SIG-M5 treated with dmso at 0.1 percent for 504 hours (cell line): ENCODE measurements around the gene SH3RF1.

Source experiments
- DNase-seq: peaks from one replicate; lab custom pipeline; 2025; ENCODE audit not compliant: unreplicated experiment; lab: John Stamatoyannopoulos, UW

Gene SH3RF1

DNA sequence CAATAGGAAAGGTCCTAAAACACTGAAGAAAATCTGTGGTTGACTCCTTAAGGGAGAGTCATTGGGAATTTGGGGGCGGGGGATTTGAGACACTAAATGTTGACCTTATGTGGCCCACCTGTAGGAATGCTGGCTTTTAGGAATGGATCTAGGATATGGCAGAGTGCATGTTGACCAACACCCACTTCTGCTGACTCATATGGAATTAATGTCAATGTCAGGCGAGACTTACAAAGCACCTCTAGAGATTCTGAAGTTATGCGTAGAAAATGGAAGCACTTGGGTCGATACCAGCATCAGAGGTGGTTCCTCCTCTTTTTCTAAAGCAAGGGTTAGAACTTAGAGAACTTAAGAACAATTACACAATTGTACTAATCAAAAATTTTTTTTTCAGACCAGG lies 160.1 kb downstream of the SH3RF1 start:
- DNase-seq: no peak

DNA sequence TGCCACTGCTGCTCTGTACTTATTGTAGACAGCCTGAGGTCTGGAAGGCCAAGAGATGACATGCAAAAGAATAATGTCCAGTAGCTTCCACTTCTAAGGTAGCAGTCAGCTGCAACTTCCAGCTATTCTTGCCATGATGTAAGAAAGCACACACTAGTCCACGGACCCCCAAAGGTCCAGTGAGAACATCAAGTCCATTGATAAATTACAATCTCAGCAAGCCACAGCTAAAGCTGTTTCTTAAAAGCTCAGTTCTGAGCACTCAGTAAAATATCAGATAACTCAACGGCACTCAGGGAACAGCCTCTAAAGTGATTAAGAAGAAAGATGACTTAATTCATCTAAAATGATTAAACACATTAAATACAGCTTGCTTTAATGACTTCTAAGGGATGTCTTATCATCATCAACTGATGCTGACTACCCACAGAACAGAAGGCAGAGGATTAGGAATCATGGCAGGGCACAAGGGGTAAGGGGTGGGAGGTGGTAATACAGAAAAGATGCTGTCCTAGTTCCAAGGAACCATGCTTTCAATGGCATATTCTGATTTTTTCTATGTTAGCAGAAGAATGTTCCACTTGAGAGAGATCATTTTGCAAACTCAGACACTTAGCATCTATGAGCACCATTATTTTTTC lies 161.6 kb downstream of the SH3RF1 start:
- no peak for DNase-seq

DNA sequence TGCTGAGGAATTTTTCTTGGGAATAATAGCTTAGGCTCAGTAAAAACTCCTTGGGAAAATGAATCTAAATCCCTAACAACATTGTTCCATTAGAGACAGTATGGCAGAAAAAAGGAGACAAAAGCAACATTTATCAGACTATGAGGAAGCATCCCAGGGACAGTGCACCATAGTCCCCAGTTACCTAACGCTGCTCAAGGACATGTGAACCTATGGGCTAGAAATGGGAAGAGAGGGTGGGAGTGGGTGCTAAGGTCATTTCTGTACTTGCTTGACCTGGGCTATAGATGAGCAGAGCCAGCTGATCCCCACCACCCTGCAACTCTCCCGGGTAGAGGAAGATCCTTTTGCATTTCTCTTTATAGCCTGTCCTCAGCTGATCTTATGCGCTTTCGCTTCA lies 162.5 kb downstream of the SH3RF1 start:
- DNase-seq: no peak

DNA sequence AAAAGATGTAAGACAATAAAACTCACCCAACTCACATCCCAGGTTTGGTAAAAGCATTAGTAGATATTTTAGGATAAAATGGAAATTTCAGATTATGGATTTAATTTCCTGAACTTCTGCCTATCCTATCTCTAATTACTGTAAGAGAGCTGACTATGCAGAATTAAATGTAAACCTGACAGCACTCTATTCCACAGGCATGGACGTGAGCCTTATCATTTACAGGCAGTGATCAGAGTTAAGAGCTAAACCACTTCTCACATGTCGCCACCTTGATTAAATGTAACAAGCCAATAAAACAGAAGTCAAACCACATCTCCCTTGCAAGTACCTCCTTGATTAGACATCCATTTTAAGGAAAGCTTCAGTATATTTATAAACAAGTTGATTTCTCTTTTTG lies 163.2 kb downstream of the SH3RF1 start:
- DNase-seq: no peak

DNA sequence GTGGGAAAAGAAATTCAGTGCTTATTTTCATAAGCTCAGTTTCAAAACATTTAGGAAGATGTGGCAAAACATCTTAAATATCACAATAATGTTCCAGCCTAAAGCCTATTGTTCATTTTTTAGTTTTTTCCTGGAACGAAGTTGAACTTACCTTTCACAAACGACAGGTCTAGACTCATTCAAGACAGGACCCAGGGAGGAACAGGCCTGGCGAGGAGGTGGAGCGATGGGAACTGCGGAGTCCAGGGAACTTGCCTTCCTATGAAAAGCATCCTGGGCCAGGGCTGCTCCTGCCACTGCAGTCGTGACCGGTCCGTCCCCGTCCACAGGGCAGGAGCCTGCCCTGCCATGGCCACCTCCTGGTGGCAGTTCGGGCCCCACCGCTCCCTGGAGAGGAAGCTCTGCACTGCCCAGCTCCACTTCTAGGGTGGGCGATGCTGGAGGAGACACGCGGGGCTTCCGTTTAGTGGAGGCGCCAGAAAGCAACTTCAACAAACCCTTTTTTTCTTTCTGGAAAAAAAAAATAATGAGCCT lies 164.0 kb downstream of the SH3RF1 start:
- DNase-seq: no peak

GRCh38 chr4:169105620-169106019 lies 165.1 kb downstream of the SH3RF1 start:
- no peak for DNase-seq

- no peak for DNase-seq
Observed at GRCh38 chr4:169103966-169104412, 166.8 kb downstream of the SH3RF1 start.

GRCh38 chr4:169102026-169102425 lies 168.7 kb downstream of the SH3RF1 start:
- DNase-seq: no peak

DNA sequence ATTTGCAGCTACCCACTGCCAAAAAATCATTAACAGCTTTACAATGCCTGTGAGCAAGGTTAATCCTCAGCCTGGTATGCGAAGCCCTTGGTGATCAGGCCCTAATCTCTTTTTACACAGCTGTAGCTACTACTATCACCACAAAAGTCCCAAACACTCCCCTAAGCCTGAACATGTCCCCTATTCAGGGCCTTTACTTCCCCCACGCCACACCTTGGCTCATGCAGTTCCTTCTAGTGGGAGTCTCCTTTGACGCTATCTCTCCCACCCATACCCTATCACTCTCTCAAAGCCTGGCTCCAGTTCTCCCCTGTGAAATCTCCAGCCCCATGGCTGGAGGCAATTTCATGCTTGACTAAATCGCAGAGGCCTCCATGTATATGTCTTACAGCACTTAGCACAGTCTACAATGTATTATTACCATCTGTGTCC lies 170.1 kb downstream of the SH3RF1 start:
- no peak for DNase-seq

- DNase-seq: no peak
Observed at GRCh38 chr4:169099771-169100180, 171.0 kb downstream of the SH3RF1 start.

DNA sequence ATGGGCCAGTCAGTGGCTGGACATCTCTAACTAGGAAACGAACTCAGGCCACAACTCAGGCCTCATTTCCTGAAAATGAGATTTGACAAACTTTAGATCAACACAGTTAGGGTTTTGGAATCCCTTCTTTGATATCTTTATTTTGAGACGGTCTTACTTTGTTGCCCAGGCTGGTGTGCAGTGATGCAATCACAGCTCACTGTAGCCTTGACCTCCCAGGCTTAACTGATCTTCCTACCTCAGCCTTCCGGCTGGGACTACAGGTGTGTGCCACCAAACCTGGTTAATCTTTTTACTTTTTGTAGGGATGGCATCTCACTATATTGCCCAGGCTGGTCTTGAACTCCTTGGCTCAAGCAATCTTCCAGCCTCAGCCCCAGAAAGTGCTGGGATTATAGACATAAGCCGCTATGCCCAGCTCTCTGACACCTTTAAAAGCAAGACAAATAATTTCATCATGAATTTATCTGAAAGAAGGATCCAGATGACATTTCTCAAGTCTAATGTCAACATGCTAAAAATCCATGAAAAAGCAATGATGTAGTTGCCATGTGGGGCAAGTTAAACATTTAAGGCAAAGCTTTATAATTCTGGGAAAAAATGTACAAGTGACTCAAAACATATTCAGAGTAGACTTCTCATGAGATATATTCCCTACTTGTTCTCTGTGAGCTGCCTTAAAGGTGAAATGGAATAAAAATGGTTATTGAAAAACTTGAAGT lies 171.6 kb downstream of the SH3RF1 start:
- no peak for DNase-seq

GRCh38 chr4:169098532-169098931 lies 172.2 kb downstream of the SH3RF1 start:
- peak; percentile 12 for DNase-seq

DNA sequence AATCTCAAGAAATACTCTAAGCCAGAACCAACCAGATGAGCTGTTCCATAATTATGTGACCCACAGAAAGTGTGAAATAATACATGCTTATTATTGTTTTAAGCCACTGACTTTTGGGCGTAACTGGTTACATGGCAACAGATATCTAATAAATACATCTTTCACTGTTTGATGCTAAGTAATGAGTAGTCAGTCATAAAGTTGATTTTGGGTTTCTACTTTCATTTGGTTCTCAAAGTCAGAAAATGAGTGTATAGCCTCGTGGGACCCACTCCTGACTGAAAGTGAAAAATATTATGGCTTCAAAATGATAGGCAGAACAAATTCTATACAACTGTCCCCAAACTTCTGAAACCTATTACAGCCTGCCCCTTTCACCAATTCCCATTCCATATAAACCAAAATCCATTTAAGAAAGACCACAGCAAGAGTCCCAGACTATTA lies 172.7 kb downstream of the SH3RF1 start:
- DNase-seq: no peak

- no peak for DNase-seq
Observed at GRCh38 chr4:169096221-169096620, 174.5 kb downstream of the SH3RF1 start.

DNA sequence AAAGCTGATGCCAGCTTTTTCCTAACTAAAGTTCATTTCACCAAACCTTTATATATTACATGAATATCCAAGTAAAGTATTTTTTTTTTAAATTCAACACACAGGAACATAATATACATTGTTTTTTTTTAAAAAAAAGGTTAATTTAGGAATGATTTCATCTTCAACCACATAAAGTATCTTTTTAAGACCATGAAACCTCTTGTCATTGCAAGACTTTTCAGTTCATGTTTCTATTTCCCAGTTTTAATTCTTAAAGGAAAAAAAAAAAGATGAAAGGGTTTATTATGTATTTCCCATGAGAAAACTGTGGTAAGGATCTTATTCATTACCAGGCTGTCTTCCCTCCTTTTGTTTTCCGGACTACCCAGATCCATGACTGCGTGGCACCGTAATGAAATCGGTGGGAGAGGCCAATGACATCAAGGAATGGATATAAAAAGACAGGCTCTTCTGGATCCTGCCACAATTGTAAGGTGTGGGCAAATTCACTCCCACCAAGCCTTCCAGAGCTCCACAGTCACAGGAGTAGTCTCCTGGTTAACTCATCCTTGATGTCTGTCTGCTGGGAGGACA lies 176.0 kb downstream of the SH3RF1 start:
- DNase-seq: no peak

DNA sequence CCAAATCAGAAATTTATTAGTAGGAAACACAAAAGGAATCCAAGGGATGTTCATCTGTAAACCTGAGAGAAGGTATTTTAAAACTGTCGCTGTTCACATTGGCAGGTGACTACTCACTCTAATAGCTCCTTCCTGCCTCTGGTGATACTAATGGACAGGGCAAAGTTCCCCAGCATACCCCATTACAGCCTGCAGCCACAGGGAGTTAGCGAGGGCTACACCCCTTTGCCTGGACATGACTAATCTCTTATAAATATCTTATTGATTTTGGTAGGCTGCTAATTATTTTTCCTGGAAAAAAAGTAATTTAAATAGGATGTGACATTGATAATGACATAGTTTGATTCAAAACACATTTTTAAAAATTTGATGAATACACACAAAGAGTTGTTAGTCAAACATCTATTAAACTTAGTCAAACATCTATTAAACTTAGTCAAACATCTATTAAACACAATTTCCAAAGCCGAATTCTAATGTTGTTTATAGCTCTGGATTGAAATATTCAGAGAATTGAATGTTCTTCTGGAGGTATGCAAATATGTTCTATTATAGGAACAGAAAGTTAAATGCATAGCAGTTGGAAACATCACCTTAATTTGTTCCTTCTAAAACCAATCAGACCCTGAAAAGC lies 177.8 kb downstream of the SH3RF1 start:
- DNase-seq: no peak

DNA sequence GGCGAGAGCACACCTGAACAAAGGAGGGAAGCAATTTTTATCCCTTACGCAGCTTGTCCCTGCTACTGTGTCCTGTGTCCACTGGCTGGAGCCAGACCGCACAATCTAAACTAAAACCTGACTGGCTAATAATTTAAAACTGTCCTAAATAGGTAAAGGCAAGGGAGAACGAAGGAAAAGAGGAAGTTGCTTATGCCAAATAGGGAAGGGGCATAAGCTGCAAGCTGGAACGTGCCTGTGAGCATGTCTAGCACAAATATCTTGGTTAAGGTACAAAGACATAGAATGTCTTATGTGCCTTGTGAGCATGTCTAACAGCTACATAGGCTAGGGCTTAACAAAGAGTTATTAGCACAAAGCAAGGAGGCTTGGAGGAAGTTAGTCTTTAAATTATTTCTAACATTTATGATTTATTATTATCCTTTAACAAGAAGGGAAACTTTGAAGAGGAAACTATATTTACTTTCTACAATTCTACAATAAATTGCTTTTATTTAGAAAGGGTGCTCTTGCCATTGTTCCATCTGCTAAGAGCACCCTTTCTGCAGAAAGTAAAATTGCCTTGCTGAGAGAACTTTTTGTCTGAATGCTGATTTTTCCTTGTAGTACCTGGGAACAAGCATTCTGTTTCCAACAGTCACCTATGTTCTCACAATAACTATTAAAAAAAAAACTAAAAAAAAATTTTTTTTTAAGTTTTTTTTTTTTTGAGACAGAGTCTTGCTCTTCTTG lies 180.1 kb downstream of the SH3RF1 start:
- DNase-seq: peak; percentile 5

DNA sequence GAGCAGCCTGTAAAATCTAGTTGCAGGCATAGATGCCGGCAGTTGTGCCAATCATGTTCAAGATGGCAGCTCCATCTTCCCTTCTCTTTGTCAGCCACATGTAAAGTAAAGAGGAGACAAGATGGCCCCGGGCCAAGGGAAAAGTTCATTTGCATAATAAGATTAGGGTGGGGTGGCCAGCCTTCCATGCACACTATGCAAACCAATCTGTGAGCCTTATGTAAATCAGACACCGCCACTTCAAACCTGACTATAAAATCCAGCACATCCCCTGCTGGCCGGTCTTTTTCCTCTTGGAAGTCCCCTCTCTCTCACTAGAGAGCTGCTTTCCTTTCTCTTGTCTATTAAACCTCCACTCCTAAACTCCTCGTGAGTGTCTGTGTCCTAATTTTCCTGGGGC lies 181.8 kb downstream of the SH3RF1 start:
- no peak for DNase-seq

DNA sequence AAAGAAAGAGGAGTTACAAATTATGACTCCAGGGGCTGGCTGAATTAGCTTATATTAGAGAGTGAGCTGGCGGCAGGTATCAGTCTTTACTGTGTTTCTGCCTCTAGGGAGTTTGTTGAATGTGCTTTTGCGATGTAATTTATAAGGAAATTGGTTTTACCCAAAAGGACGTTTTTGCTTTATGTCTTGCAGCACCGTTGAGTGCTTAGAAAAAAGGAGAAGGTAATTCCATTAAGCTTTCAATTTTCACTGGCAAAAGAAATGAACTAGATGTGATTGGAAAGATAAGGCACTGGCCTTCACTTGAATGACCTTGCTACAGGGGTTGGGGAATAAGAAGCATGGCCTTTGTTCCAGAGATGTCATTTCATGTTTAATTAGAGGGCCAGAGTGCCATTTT lies 185.8 kb downstream of the SH3RF1 start:
- DNase-seq: no peak

- peak; percentile 4 for DNase-seq
Observed at GRCh38 chr4:169080981-169081380, 189.8 kb downstream of the SH3RF1 start.
